ENCODE measurements around the gene TRIM8.
"Not testable (repeated sequence)": the region's sequence is repeated elsewhere in the genome, so short reads cannot be mapped to it uniquely, and the experiment has no call there.

DNA sequence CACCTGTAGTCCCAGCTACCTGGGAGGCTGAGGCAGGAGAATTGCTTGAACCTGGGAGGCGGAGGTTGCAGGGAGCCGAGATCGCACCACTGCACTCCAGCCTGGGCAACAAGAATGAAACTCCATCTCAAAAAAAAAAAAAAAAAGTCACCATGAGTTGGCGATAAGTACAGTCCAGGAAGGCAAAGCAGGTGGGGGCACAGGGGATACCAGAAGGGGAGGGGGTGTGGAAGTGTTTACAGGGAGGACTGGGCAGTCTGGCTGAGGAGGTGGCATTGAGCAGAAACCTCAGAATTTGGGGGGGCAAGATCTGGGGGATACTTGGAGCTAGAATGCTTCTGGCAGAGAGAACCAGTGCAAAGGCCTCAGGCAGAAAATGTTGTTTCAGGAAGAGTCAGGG, 23.1 kb downstream of the TRIM8 start:
- not testable (repeated sequence) for TF ChIP-seq POLR2A (IDR thresholded peaks at IDR 0.05; ENCODE audit: extremely low read depth, insufficient read length); MYC (IDR thresholded peaks at IDR 0.05; ENCODE audit: low read depth, low read length); CTCF (IDR thresholded peaks at IDR 0.05; ENCODE audit: low read depth, low read length)
- TF ChIP-seq, protein P1, sequence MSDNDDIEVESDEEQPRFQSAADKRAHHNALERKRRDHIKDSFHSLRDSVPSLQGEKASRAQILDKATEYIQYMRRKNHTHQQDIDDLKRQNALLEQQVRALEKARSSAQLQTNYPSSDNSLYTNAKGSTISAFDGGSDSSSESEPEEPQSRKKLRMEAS (IDR thresholded peaks at IDR 0.05; ENCODE audit: low read depth, low read length), result not testable (repeated sequence)

Data from NB4 (cell line).